CD4-positive, CD25-positive, alpha-beta regulatory T cell (primary cell): Measurements from ENCODE around the gene GRAP. TPM values are rescaled to one million over a fixed set of nuclear protein-coding genes. Genes with fewer than 3 reads are reported as not detected.

Source experiments
- ATAC-seq, 2 donors: fragments of 150-1000 bp; cut with Tn5 transposase; one replicate each; pipeline ENCODE4 v1.10.0; 2021; ENCODE audit warnings: low read depth in 2 of 2, moderate number of reproducible peaks in 2 of 2, moderate library complexity in 1 of 2
- DNase-seq, 3 donors: peaks; one replicate each; pipeline versions ENCODE4 v3.0.0 to v3.0.0-alpha.2; 2012 to 2022; ENCODE audit warnings: mixed read lengths in 1 of 3
- H3K27ac ChIP-seq: one replicate; pipeline ENCODE4 v1.7.0; 2013; ENCODE audit warnings: mild to moderate bottlenecking, low read length; ENCODE audit not compliant: insufficient read depth, poor library complexity, severe bottlenecking
- H3K27me3 ChIP-seq: one replicate; pipeline ENCODE4 v1.7.0; 2013; ENCODE audit warnings: low read length; ENCODE audit not compliant: control insufficient read depth, insufficient read depth
- H3K36me3 ChIP-seq: one replicate; pipeline ENCODE4 v1.7.0; 2013; ENCODE audit warnings: mild to moderate bottlenecking, low read length, moderate library complexity; ENCODE audit not compliant: control insufficient read depth, insufficient read depth
- H3K4me1 ChIP-seq: 2 replicates; pipeline ENCODE4 v1.7.0; 2013; ENCODE audit warnings: mild to moderate bottlenecking, low read length; ENCODE audit not compliant: insufficient read depth, control insufficient read depth, poor library complexity, severe bottlenecking
- H3K4me3 ChIP-seq: one replicate; pipeline ENCODE4 v1.7.0; 2013; ENCODE audit warnings: low read depth, mild to moderate bottlenecking, low read length, moderate library complexity
- H3K9me3 ChIP-seq, 2 experiments: 1 replicate in 1 of 2; 2 replicates in 1 of 2; pipeline ENCODE4 v1.7.0; 2013; ENCODE audit warnings: low read length in 2 of 2, mild to moderate bottlenecking in 1 of 2, moderate library complexity in 1 of 2; ENCODE audit not compliant: control insufficient read depth in 2 of 2
- H3K27ac Mint-ChIP-seq, 3 donors: one replicate each; pipeline ENCODE4 v1.8.0; 2020 to 2022; ENCODE audit warnings: mild to moderate bottlenecking in 3 of 3, mixed read lengths in 3 of 3, moderate library complexity in 2 of 3
- H3K27me3 Mint-ChIP-seq: one replicate; pipeline ENCODE4 v1.8.0; 2022; ENCODE audit warnings: mild to moderate bottlenecking, mixed read lengths
- H3K36me3 Mint-ChIP-seq: one replicate; pipeline ENCODE4 v1.8.0; 2020; ENCODE audit warnings: mixed read lengths
- H3K4me1 Mint-ChIP-seq, 4 donors: one replicate each; pipeline ENCODE4 v1.8.0; 2020 to 2022; ENCODE audit warnings: mixed read lengths in 4 of 4, mild to moderate bottlenecking in 1 of 4
- H3K4me3 Mint-ChIP-seq, 4 donors: one replicate each; pipeline ENCODE4 v1.8.0; 2020 to 2022; ENCODE audit warnings: mild to moderate bottlenecking in 4 of 4, mixed read lengths in 4 of 4, moderate library complexity in 3 of 4
- H3K9me3 Mint-ChIP-seq, 7 donors: one replicate each; pipeline ENCODE4 v1.8.0; 2020 to 2022; ENCODE audit warnings: mixed read lengths in 7 of 7, mild to moderate bottlenecking in 3 of 7, moderate library complexity in 2 of 7
- polyA plus RNA-seq, 4 donors: library from polyadenylated mRNA; unstranded; fragments of 300-500 nt; fragmentation: Illumina TruSeq; gene quantifications; one replicate each; pipeline ENCODE4 v1.2.3, GENCODE V29; 2021
- total RNA-seq: library from RNA; stranded (reverse); gene quantifications from one replicate; pipeline ENCODE4 v1.2.3, GENCODE V29; 2022

GRAP gene
- total and polyA plus RNA-seq, 5 donors from 2014 or later: 34.5 to 77.5 (median 62.1) TPM

DNA sequence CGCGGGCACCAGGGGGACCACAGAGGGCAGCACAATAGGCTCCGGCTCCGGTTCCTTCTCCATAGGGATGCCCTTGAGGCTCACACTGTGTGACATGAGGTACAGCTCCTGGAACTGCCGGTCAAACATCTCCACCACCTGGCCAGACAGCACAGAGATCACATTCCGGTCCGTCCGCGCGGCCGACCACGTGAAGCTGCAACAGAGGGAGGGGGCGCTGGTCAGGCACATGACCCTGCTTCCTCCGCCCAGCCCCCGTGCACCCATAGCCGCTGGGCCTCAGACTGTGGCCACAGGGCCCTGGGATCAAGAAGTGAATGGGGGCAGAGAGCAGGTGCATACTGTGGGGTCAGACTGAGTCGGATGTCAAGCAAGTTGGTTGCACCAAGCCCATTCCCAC, 68.1 kb downstream of the GRAP start:
- Mint-ChIP-seq H3K27me3 (no peaks in the 10 kb centered on the region), H3K36me3 (peaks cover 8% of the 10 kb centered on the region)
- ATAC-seq: no peak

DNA sequence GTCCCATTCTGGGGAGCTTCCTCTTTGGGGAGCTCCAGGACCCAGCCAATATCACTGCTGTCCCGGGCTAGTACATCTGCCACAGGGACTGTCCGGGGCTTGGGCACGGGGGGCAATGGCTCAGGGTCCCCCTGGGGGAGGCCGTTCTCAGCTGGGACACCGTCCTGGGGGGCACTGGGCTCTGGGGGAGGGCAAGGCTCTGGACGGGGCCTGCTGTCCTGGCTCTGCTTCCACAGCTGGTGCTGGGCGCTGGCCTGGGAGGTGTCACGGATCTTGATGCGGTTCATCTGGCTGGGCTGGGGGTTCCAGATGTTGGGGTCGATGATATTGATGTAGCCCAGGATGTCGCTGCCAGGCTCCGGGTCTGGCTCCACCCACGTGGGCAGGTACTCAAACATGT, 68.7 kb downstream of the GRAP start:
- DNase-seq (no peak), ATAC-seq (no peak)
- Histone ChIP-seq H3K27me3 (no peaks in the 10 kb centered on the region), H3K4me1 (no peaks in the 10 kb centered on the region), H3K27ac (no peak overlapping the region), H3K9me3 (no peaks in the 10 kb centered on the region), H3K36me3 (peaks cover 30% of the 10 kb centered on the region), H3K4me3 (no peak overlapping the region)
- peaks cover 8% of the 10 kb centered on the region for H3K36me3 Mint-ChIP-seq
- H3K4me3 Mint-ChIP-seq: no peak overlapping the region
- H3K27ac Mint-ChIP-seq: no peak overlapping the region
- H3K27me3 Mint-ChIP-seq: no peaks in the 10 kb centered on the region
- peaks cover 0 to 1% (median 0%) of the 10 kb centered on the region in 4 donors for H3K4me1 Mint-ChIP-seq
- H3K9me3 Mint-ChIP-seq: peaks cover 0 to 2% (median 0%) of the 10 kb centered on the region in 7 donors

More for the DNA sequence above, 68.1 kb downstream of the GRAP start:
- no peak for DNase-seq
- no peak overlapping the region for H3K4me3 ChIP-seq
- Mint-ChIP-seq H3K4me1 (peaks cover 0 to 1% (median 0%) of the 10 kb centered on the region in 4 donors), H3K9me3 (peaks cover 0 to 2% (median 0%) of the 10 kb centered on the region in 7 donors), H3K27ac (no peak overlapping the region), H3K4me3 (no peak overlapping the region)
- H3K36me3 ChIP-seq: peaks cover 30% of the 10 kb centered on the region
- H3K27ac ChIP-seq: no peak overlapping the region
- no peaks in the 10 kb centered on the region for H3K4me1 ChIP-seq
- H3K9me3 ChIP-seq: no peaks in the 10 kb centered on the region
- H3K27me3 ChIP-seq: no peaks in the 10 kb centered on the region

- Histone ChIP-seq H3K27ac (no peak overlapping the region), H3K36me3 (peaks cover 30% of the 10 kb centered on the region), H3K27me3 (no peaks in the 10 kb centered on the region), H3K4me3 (no peak overlapping the region), H3K9me3 (no peaks in the 10 kb centered on the region), H3K4me1 (no peaks in the 10 kb centered on the region)
- no peak for DNase-seq
- no peak overlapping the region for H3K27ac Mint-ChIP-seq
- H3K4me1 Mint-ChIP-seq: peaks cover 0 to 1% (median 0%) of the 10 kb centered on the region in 4 donors
- H3K9me3 Mint-ChIP-seq: peaks cover 0 to 2% (median 0%) of the 10 kb centered on the region in 7 donors
- no peaks in the 10 kb centered on the region for H3K27me3 Mint-ChIP-seq
- no peak overlapping the region for H3K4me3 Mint-ChIP-seq
- H3K36me3 Mint-ChIP-seq: peaks cover 8% of the 10 kb centered on the region
- ATAC-seq: no peak
These were observed 69.1 kb downstream of the GRAP start for GRCh38 chr17:18977646-18978045.

GRCh38 chr17:18977021-18977420, 69.7 kb downstream of the GRAP start:
- DNase-seq (no peak), ATAC-seq (no peak)
- Mint-ChIP-seq H3K4me1 (peaks cover 0 to 1% (median 0%) of the 10 kb centered on the region in 4 donors), H3K27me3 (no peaks in the 10 kb centered on the region), H3K4me3 (no peak overlapping the region), H3K27ac (no peak overlapping the region), H3K9me3 (peaks cover 0 to 2% (median 0%) of the 10 kb centered on the region in 7 donors), H3K36me3 (peaks cover 8% of the 10 kb centered on the region)
- no peak overlapping the region for H3K4me3 ChIP-seq
- no peaks in the 10 kb centered on the region for H3K27me3 ChIP-seq
- H3K9me3 ChIP-seq: no peaks in the 10 kb centered on the region
- peaks cover 30% of the 10 kb centered on the region for H3K36me3 ChIP-seq
- H3K27ac ChIP-seq: no peak overlapping the region
- no peaks in the 10 kb centered on the region for H3K4me1 ChIP-seq

DNA sequence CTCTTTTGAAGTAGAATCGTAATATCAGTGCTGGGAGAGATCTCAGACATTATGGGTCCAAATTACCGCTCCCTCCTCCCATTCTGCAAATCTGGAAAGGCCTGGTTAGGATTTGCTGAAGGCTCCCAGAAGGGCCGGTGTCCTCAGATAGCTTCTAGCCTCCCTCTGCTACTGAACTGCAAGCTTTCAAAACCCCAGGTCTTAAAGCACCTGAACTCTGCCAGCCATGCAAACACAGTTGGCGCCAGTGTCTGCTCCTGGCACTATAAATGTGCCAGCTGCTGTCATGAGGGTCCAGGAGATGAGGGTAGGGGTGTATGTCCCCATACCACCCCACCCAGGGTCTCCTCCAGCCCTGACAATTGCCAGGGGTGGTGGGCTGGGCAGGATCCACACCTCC, 70.6 kb downstream of the GRAP start:
- H3K4me1 Mint-ChIP-seq: peaks cover 0 to 1% (median 0%) of the 10 kb centered on the region in 4 donors
- H3K27me3 Mint-ChIP-seq: no peaks in the 10 kb centered on the region
- DNase-seq (no peak), ATAC-seq (no peak)
- peak overlapping the region in 1 of 3 donors; percentile 14 for H3K27ac Mint-ChIP-seq
- Histone ChIP-seq H3K27me3 (no peaks in the 10 kb centered on the region), H3K27ac (no peak overlapping the region), H3K4me3 (no peak overlapping the region), H3K36me3 (peaks cover 30% of the 10 kb centered on the region), H3K9me3 (no peaks in the 10 kb centered on the region), H3K4me1 (no peaks in the 10 kb centered on the region)
- H3K9me3 Mint-ChIP-seq: peaks cover 0 to 2% (median 0%) of the 10 kb centered on the region in 7 donors
- peaks cover 8% of the 10 kb centered on the region for H3K36me3 Mint-ChIP-seq
- H3K4me3 Mint-ChIP-seq: no peak overlapping the region

- H3K9me3 ChIP-seq: no peaks in the 10 kb centered on the region
- H3K36me3 ChIP-seq: peaks cover 27% of the 10 kb centered on the region
- no peak overlapping the region for H3K4me3 ChIP-seq
- Mint-ChIP-seq H3K36me3 (peaks cover 8% of the 10 kb centered on the region), H3K27ac (no peak overlapping the region), H3K4me1 (peaks cover 0 to 1% (median 0%) of the 10 kb centered on the region in 4 donors), H3K4me3 (no peak overlapping the region), H3K9me3 (peaks cover 0 to 2% (median 0%) of the 10 kb centered on the region in 7 donors), H3K27me3 (no peaks in the 10 kb centered on the region)
- no peaks in the 10 kb centered on the region for H3K27me3 ChIP-seq
- H3K27ac ChIP-seq: no peak overlapping the region
- DNase-seq (no peak), ATAC-seq (no peak)
- no peaks in the 10 kb centered on the region for H3K4me1 ChIP-seq
These were observed 71.2 kb downstream of the GRAP start for GRCh38 chr17:18975597-18975996.

DNA sequence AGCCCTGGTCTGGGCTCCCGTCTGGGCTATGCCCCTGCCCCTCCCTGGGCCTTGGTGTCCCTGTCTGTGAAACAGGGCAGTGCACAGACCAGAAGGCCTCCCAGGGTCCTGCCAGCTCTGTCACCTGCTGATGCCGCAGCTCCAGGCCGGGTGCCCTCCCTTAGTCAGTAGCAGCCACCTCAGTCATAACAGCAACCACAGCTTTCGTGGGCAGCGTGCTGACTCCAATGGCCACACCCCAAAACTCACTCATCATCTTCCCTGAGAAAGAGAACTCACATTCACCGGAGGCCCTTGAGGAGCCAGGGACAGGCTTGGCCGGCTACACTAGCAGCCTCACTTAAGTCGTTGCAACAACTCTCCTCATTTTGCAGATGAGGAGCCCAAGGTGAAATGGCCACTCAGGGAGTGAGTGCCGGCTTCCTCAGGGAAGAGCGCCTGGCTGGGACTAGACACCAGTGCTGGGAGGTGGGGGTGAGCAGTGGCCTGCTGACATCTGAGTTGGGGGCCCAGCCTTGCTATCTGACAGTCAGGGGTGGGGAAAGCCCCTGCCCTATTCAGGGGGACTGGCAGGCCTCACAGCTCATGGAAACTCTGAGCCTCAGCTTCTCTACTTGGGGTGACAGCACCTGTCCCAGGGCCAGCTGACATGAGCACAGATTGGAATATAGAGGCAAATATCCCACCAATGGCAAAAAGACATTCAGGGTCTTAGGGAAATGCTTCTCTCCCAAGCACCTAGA, 72.2 kb downstream of the GRAP start:
- H3K36me3 ChIP-seq: peaks cover 24% of the 10 kb centered on the region
- no peak for DNase-seq
- H3K4me1 Mint-ChIP-seq: peaks cover 0 to 9% (median under 1%) of the 10 kb centered on the region in 4 donors
- H3K4me1 ChIP-seq: no peaks in the 10 kb centered on the region
- no peaks in the 10 kb centered on the region for H3K9me3 ChIP-seq
- no peaks in the 10 kb centered on the region for H3K27me3 Mint-ChIP-seq
- peak overlapping the region in 1 of 3 donors; percentile 25 for H3K27ac Mint-ChIP-seq
- H3K4me3 ChIP-seq: no peak overlapping the region
- no peak overlapping the region for H3K4me3 Mint-ChIP-seq
- no peak for ATAC-seq
- H3K27ac ChIP-seq: no peak overlapping the region
- no peaks in the 10 kb centered on the region for H3K27me3 ChIP-seq
- H3K9me3 Mint-ChIP-seq: no peaks in the 10 kb centered on the region
- peaks cover 5% of the 10 kb centered on the region for H3K36me3 Mint-ChIP-seq

DNA sequence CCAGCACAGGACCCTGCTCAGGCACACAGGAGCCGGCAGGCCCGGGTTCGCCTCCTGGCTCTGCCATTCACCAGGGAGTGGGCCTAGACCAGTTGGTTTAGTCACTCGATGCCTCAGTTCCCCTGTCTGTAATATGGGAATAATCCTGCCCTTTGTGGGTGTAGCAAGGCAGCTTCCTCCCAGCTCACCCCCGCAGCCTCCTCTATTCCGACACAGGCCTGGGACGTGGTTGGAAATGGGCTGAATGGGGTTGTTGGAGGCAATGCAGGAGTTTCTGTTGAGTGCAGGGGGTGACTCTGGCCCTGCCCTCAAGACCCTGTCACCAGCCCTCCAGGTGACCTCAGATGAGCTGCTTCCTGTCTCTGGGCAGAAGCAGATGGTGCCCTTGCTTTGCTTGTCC, 75.0 kb downstream of the GRAP start:
- peaks cover 4% of the 10 kb centered on the region for H3K36me3 ChIP-seq
- H3K4me1 Mint-ChIP-seq: peaks cover 0 to 13% (median under 1%) of the 10 kb centered on the region in 4 donors
- H3K27me3 ChIP-seq: no peaks in the 10 kb centered on the region
- no peak overlapping the region for H3K27ac ChIP-seq
- H3K4me3 Mint-ChIP-seq: no peak overlapping the region
- DNase-seq: no peak
- no peaks in the 10 kb centered on the region for H3K9me3 ChIP-seq
- no peak overlapping the region for H3K27ac Mint-ChIP-seq
- no peak overlapping the region for H3K4me3 ChIP-seq
- no peaks in the 10 kb centered on the region for H3K4me1 ChIP-seq
- no peaks in the 10 kb centered on the region for H3K27me3 Mint-ChIP-seq
- no peaks in the 10 kb centered on the region for H3K9me3 Mint-ChIP-seq
- no peak for ATAC-seq
- H3K36me3 Mint-ChIP-seq: peaks cover 3% of the 10 kb centered on the region
